ENCODE measurements around the gene UMAD1. TPM values are rescaled to one million over a fixed set of nuclear protein-coding genes. Genes with fewer than 3 reads are reported as not detected.
A peak's percentile ranks its signal among the peaks of the same experiment; 100 is the strongest.

UMAD1 gene
- total and polyA plus RNA-seq, 2 experiments from 2014 or later: 8.4 to 12.4 TPM

DNA sequence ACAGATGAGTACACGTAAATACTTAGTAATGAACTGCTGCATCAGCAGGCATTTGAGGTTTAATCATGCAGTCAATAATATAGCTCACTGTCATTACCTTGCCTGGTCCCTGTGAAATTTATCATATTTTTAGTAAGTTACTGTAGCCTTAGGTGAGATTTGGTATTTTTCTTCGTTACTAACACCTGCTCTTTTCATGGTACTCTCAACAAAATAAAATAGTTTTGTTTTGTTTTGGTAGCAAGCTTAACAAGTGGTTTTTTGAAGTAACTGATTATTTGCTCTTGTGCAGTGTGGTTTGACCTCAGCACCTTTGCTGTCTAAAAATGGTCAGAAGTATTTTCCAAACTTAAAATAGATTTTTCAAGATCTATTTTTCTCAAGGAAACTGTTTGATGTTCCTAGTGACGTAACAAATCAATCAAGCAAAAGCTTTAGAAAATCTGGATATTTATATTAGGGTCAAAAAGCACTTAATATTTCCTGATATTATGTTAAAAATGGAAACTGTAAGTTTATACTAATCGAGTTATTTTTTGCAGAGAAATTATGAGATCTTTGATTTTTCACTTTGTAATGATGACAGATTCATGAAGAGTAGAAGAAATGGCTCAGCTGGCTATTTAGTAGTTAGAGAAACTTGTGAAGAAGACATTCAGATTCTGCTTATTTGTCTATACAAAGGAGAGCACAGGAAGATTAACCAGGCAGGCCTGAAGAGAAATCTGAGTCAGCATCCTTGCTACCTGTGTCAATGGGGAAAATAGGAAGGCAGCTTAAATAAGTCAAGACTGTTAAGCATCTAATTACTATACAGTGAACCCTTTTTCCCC, 98.9 kb downstream of the UMAD1 start:
- no peak overlapping the region; the same call in 1 of the 2 replicates for H3K27ac Mint-ChIP-seq
- Histone ChIP-seq H3K4me3 (no peak overlapping the region), H3K36me3 (ENCODE audit: insufficient read depth) (no peaks in the 10 kb centered on the region), H2AFZ (no peak overlapping the region), H3K27me3 (ENCODE audit: insufficient read depth) (no peaks in the 10 kb centered on the region), H3K9me2 (ENCODE audit: insufficient read depth) (no peaks in the 10 kb centered on the region), H3F3A (replicated peaks; ENCODE audit: low read depth) (no peaks in the 10 kb centered on the region), H3K4me1 (ENCODE audit: insufficient read depth) (peaks cover 5% of the 10 kb centered on the region; the same call in 1 of the 2 replicates), H3K27ac (ENCODE audit: low read depth) (peak overlapping the region; percentile 5; the same call in 1 of the 2 replicates), H3K79me2 (replicated peaks; ENCODE audit: insufficient read depth) (no peaks in the 10 kb centered on the region), H4K20me1 (replicated peaks; ENCODE audit: insufficient read depth) (no peaks in the 10 kb centered on the region), H3K4me2 (no peak overlapping the region)
- H3K36me3 Mint-ChIP-seq (ENCODE audit: low read depth): no peaks in the 10 kb centered on the region
- H3K27me3 Mint-ChIP-seq (ENCODE audit: insufficient read depth, low read depth, poor library complexity): peaks cover 1% of the 10 kb centered on the region
- no peaks in the 10 kb centered on the region for H3K9me3 Mint-ChIP-seq
- DNase-seq (ENCODE audit: low spot score): no peak
- H3K4me3 Mint-ChIP-seq: no peak overlapping the region
- ATAC-seq: no peak
- peaks cover 25% of the 10 kb centered on the region for H3K4me1 Mint-ChIP-seq
- TF ChIP-seq, protein P1, sequence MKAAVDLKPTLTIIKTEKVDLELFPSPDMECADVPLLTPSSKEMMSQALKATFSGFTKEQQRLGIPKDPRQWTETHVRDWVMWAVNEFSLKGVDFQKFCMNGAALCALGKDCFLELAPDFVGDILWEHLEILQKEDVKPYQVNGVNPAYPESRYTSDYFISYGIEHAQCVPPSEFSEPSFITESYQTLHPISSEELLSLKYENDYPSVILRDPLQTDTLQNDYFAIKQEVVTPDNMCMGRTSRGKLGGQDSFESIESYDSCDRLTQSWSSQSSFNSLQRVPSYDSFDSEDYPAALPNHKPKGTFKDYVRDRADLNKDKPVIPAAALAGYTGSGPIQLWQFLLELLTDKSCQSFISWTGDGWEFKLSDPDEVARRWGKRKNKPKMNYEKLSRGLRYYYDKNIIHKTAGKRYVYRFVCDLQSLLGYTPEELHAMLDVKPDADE (IDR thresholded peaks at IDR 0.05): no peak
- TF ChIP-seq, protein P2, sequence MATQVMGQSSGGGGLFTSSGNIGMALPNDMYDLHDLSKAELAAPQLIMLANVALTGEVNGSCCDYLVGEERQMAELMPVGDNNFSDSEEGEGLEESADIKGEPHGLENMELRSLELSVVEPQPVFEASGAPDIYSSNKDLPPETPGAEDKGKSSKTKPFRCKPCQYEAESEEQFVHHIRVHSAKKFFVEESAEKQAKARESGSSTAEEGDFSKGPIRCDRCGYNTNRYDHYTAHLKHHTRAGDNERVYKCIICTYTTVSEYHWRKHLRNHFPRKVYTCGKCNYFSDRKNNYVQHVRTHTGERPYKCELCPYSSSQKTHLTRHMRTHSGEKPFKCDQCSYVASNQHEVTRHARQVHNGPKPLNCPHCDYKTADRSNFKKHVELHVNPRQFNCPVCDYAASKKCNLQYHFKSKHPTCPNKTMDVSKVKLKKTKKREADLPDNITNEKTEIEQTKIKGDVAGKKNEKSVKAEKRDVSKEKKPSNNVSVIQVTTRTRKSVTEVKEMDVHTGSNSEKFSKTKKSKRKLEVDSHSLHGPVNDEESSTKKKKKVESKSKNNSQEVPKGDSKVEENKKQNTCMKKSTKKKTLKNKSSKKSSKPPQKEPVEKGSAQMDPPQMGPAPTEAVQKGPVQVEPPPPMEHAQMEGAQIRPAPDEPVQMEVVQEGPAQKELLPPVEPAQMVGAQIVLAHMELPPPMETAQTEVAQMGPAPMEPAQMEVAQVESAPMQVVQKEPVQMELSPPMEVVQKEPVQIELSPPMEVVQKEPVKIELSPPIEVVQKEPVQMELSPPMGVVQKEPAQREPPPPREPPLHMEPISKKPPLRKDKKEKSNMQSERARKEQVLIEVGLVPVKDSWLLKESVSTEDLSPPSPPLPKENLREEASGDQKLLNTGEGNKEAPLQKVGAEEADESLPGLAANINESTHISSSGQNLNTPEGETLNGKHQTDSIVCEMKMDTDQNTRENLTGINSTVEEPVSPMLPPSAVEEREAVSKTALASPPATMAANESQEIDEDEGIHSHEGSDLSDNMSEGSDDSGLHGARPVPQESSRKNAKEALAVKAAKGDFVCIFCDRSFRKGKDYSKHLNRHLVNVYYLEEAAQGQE (IDR thresholded peaks at IDR 0.05; ENCODE audit: unreplicated experiment): no peak
- TF ChIP-seq JUNB (IDR thresholded peaks at IDR 0.05; ENCODE audit: unreplicated experiment) (no peak), EZH2 (IDR thresholded peaks at IDR 0.05; ENCODE audit: low read depth, unreplicated experiment) (no peak), STAT1 (IDR thresholded peaks at IDR 0.05; ENCODE audit: unreplicated experiment) (no peak), ZNF114 (CRISPR knock-in tag; IDR thresholded peaks at IDR 0.05) (no peak), POLR2AphosphoS5 (IDR thresholded peaks at IDR 0.05; ENCODE audit: low read depth) (no peak), CREB1 (CRISPR knock-in tag; IDR thresholded peaks at IDR 0.05; ENCODE audit: low read depth) (no peak), EZH2phosphoT487 (IDR thresholded peaks at IDR 0.05; ENCODE audit: unreplicated experiment) (no peak), ZNF331 (CRISPR knock-in tag; IDR thresholded peaks at IDR 0.05; ENCODE audit: low read depth) (no peak), NANOG (IDR thresholded peaks at IDR 0.05; ENCODE audit: borderline replicate concordance) (no peak)
- TF ChIP-seq, protein P3, sequence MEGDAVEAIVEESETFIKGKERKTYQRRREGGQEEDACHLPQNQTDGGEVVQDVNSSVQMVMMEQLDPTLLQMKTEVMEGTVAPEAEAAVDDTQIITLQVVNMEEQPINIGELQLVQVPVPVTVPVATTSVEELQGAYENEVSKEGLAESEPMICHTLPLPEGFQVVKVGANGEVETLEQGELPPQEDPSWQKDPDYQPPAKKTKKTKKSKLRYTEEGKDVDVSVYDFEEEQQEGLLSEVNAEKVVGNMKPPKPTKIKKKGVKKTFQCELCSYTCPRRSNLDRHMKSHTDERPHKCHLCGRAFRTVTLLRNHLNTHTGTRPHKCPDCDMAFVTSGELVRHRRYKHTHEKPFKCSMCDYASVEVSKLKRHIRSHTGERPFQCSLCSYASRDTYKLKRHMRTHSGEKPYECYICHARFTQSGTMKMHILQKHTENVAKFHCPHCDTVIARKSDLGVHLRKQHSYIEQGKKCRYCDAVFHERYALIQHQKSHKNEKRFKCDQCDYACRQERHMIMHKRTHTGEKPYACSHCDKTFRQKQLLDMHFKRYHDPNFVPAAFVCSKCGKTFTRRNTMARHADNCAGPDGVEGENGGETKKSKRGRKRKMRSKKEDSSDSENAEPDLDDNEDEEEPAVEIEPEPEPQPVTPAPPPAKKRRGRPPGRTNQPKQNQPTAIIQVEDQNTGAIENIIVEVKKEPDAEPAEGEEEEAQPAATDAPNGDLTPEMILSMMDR (conservative IDR thresholded peaks at IDR 0.05; ENCODE audit: low read depth in 2 of 2): no peak
- TF ChIP-seq, protein P4, sequence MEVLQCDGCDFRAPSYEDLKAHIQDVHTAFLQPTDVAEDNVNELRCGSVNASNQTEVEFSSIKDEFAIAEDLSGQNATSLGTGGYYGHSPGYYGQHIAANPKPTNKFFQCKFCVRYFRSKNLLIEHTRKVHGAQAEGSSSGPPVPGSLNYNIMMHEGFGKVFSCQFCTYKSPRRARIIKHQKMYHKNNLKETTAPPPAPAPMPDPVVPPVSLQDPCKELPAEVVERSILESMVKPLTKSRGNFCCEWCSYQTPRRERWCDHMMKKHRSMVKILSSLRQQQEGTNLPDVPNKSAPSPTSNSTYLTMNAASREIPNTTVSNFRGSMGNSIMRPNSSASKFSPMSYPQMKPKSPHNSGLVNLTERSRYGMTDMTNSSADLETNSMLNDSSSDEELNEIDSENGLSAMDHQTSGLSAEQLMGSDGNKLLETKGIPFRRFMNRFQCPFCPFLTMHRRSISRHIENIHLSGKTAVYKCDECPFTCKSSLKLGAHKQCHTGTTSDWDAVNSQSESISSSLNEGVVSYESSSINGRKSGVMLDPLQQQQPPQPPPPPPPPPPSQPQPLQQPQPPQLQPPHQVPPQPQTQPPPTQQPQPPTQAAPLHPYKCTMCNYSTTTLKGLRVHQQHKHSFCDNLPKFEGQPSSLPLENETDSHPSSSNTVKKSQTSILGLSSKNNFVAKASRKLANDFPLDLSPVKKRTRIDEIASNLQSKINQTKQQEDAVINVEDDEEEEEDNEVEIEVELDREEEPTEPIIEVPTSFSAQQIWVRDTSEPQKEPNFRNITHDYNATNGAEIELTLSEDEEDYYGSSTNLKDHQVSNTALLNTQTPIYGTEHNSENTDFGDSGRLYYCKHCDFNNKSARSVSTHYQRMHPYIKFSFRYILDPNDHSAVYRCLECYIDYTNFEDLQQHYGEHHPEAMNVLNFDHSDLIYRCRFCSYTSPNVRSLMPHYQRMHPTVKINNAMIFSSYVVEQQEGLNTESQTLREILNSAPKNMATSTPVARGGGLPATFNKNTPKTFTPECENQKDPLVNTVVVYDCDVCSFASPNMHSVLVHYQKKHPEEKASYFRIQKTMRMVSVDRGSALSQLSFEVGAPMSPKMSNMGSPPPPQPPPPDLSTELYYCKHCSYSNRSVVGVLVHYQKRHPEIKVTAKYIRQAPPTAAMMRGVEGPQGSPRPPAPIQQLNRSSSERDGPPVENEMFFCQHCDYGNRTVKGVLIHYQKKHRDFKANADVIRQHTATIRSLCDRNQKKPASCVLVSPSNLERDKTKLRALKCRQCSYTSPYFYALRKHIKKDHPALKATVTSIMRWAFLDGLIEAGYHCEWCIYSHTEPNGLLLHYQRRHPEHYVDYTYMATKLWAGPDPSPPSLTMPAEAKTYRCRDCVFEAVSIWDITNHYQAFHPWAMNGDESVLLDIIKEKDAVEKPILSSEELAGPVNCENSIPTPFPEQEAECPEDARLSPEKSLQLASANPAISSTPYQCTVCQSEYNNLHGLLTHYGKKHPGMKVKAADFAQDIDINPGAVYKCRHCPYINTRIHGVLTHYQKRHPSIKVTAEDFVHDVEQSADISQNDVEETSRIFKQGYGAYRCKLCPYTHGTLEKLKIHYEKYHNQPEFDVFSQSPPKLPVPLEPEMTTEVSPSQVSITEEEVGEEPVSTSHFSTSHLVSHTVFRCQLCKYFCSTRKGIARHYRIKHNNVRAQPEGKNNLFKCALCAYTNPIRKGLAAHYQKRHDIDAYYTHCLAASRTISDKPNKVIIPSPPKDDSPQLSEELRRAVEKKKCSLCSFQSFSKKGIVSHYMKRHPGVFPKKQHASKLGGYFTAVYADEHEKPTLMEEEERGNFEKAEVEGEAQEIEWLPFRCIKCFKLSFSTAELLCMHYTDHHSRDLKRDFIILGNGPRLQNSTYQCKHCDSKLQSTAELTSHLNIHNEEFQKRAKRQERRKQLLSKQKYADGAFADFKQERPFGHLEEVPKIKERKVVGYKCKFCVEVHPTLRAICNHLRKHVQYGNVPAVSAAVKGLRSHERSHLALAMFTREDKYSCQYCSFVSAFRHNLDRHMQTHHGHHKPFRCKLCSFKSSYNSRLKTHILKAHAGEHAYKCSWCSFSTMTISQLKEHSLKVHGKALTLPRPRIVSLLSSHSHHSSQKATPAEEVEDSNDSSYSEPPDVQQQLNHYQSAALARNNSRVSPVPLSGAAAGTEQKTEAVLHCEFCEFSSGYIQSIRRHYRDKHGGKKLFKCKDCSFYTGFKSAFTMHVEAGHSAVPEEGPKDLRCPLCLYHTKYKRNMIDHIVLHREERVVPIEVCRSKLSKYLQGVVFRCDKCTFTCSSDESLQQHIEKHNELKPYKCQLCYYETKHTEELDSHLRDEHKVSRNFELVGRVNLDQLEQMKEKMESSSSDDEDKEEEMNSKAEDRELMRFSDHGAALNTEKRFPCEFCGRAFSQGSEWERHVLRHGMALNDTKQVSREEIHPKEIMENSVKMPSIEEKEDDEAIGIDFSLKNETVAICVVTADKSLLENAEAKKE (CRISPR knock-in tag; IDR thresholded peaks at IDR 0.05): no peak
